ENCODE measurements around the gene NLRP7.
A peak's percentile ranks its signal among the peaks of the same experiment; 100 is the strongest.
"Not testable (repeated sequence)": the region's sequence is repeated elsewhere in the genome, so short reads cannot be mapped to it uniquely, and the experiment has no call there.

Gene NLRP7

DNA sequence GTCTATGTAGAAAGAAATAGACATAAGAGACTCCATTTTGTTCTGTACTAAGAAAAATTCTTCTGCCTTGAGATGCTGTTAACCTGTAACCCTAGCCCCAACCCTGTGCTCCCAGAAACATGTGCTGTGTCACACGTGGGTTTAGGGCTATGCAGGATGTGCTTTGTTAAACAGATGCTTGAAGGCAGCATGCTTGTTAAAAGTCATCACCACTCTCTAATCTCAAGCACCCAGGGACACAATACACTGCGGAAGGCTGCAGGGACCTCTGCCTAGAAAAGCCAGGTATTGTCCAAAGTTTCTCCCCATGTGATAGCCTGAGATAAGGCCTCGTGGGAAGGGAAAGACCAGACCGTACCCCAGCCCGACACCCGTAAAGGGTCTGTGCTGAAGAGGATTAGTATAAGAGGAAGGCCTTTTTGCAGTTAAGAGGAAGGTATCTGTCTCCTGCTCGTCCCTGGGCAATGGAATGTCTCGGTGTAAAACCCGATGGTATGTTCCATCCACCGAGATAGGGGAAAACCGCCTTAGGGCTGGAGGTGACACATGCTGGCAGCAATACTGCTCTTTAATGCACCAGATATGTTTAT, 3.5 kb downstream of the NLRP7 start:
- not testable (repeated sequence) for H3K4me3 Mint-ChIP-seq, H3K27ac Mint-ChIP-seq, ATAC-seq, H3K4me1 Mint-ChIP-seq, H3K9me3 Mint-ChIP-seq, DNase-seq
- H3K27me3 Mint-ChIP-seq: peaks cover 28% of the 10 kb centered on the region

GRCh38 chr19:54939538-54939937, 7.8 kb downstream of the NLRP7 start:
- not testable (repeated sequence) for DNase-seq, H3K9me3 Mint-ChIP-seq, H3K4me1 Mint-ChIP-seq, H3K27ac Mint-ChIP-seq, H3K4me3 Mint-ChIP-seq
- peaks cover 37% of the 10 kb centered on the region for H3K27me3 Mint-ChIP-seq
- ATAC-seq: peak; percentile 12

DNA sequence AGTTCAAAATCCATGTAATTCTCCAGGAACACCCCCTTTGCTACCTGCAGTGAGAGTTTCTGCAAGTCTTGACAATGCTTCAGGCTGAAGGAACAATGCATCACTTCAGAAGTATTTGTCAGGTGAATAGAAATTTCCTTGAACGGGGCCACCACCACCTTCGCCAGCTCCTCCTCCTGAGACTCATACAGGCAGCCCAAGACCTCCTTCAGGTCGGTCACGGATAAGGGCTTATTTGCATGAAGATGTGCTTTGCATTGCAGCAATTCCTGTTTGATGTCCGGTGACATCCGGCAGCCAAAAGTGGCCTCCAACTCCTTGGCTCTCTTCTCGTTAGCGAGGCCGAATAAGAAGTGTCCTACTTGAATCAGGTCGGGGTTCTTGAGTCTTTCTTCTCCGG, 8.4 kb downstream of the NLRP7 start:
- peaks cover 6% of the 10 kb centered on the region for H3K4me1 Mint-ChIP-seq
- DNase-seq (no peak), ATAC-seq (no peak)
- H3K27me3 Mint-ChIP-seq: peaks cover 37% of the 10 kb centered on the region
- no peak overlapping the region for H3K4me3 Mint-ChIP-seq
- H3K27ac Mint-ChIP-seq: no peak overlapping the region
- no peaks in the 10 kb centered on the region for H3K9me3 Mint-ChIP-seq

- DNase-seq (peak in 1 of 2 donors; percentile 39), ATAC-seq (peak; percentile 91)
- Mint-ChIP-seq H3K27ac (peak overlapping the region in 1 of 2 donors; percentile 20), H3K4me3 (peak overlapping the region in 1 of 2 donors; percentile 53), H3K9me3 (no peaks in the 10 kb centered on the region), H3K4me1 (peaks cover 6% of the 10 kb centered on the region), H3K27me3 (peaks cover 37% of the 10 kb centered on the region)
Observed at GRCh38 chr19:54937926-54938325, 9.4 kb downstream of the NLRP7 start.

- no peaks in the 10 kb centered on the region for H3K4me1 Mint-ChIP-seq
- ATAC-seq (no peak), DNase-seq (no peak)
- no peak overlapping the region for H3K4me3 Mint-ChIP-seq
- peaks cover 16 to 17% of the 10 kb centered on the region in 2 donors for H3K9me3 Mint-ChIP-seq
- no peaks in the 10 kb centered on the region for H3K27me3 Mint-ChIP-seq
- no peak overlapping the region for H3K27ac Mint-ChIP-seq
Observed at GRCh38 chr19:54928299-54928698, 19.0 kb downstream of the NLRP7 start.

DNA sequence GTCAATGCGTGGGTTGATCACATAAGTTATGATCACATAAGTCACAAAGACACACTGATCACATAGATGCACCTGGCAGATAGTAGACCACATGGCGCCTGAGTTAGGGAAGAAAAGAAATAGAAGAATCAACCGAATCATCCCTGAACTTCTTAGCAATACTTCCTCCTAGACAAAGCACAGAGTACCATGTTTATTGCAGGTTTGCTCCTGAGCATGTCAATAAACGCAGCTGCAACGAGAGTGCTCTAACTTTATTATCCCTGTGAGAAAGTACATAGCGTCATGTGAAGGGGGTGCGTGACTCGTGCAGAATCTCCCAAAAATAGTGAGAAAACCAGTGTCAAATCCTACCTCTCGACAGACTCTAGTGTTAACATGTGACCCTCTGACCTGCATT, 24.1 kb downstream of the NLRP7 start:
- Mint-ChIP-seq H3K4me1 (no peaks in the 10 kb centered on the region), H3K27me3 (peaks cover 8% of the 10 kb centered on the region), H3K27ac (no peak overlapping the region), H3K4me3 (no peak overlapping the region), H3K9me3 (peaks cover 8 to 12% of the 10 kb centered on the region in 2 donors)
- DNase-seq (no peak), ATAC-seq (no peak)

- Mint-ChIP-seq H3K4me3 (no peak overlapping the region), H3K27ac (no peak overlapping the region), H3K4me1 (no peaks in the 10 kb centered on the region), H3K27me3 (peaks cover 8% of the 10 kb centered on the region), H3K9me3 (peaks cover 5 to 8% of the 10 kb centered on the region in 2 donors)
- ATAC-seq: no peak
- no peak for DNase-seq
Observed at GRCh38 chr19:54921082-54921481, 26.2 kb downstream of the NLRP7 start.

DNA sequence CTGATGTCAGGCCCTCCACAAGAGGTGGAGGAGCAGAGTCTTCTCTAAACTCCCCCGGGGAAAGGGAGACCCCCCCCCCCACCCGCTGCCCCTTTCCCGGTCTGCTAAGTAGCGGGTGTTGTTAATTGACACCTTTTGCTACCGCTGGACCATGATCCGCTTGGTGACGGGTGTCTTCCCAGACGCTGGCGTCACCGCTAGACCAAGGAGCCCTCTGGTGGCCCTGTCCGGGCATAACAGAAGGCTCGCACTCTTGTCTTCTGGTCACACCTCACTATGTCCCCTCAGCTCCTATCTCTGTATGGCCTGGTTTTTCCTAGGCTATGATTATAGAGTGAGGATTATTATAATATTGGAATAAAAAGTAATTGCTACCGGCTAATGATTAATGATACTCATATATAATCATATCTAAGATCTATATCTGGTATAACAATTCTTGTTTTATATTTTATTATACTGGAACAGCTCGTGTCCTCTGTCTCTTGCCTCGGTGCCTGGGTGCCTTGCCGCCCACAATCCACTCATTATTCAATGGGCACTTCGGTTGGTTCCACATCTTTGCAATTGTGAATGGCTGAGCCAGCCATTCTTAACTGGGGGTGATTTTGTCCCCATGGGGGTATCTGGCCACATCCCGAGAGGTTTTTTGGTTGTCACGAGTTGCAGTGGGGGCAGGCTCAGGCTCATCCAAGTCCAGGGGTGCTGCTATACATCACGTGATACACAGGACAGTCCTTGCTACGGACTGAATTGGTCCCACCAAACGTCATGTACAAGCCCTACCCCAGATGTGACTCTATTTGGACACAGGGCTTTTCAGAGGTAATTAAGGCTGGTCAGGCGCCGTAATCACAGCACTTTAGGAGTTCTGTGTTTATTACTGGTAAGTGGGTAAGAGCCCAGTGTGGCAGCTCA, 27.4 kb downstream of the NLRP7 start:
- H3K27me3 Mint-ChIP-seq, DNase-seq, H3K4me1 Mint-ChIP-seq, ATAC-seq, H3K27ac Mint-ChIP-seq, H3K4me3 Mint-ChIP-seq, H3K9me3 Mint-ChIP-seq: not testable (repeated sequence)

- ATAC-seq (no peak), DNase-seq (no peak)
- Mint-ChIP-seq H3K9me3 (no peaks in the 10 kb centered on the region), H3K4me3 (no peak overlapping the region), H3K27ac (no peak overlapping the region), H3K27me3 (peaks cover 8% of the 10 kb centered on the region), H3K4me1 (no peaks in the 10 kb centered on the region)
Observed at GRCh38 chr19:54918499-54918898, 28.8 kb downstream of the NLRP7 start.

DNA sequence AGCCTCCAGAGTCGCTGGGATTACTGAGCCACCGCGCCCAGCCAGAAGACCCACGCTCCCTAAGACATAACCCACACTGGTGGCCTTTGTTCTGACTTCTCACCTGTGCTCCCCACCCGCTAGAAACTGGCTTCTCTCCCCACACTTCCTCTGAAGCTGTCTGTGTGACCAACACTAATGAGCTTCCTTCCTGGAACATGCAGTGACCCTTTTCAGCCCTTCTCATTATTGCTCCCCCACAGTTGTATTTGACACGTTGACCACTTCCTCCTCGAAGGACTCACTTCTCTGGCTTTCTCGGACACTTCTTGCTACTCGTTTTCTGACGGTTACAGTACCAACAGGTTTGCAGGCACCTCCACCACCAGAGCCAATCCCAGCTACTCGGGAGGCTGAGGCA, 30.5 kb downstream of the NLRP7 start:
- Mint-ChIP-seq H3K9me3 (no peaks in the 10 kb centered on the region), H3K27me3 (peaks cover 16% of the 10 kb centered on the region), H3K27ac (peak overlapping the region in 1 of 2 donors; percentile 50), H3K4me3 (no peak overlapping the region), H3K4me1 (no peaks in the 10 kb centered on the region)
- ATAC-seq (no peak), DNase-seq (no peak)

- not testable (repeated sequence) for DNase-seq, H3K4me3 Mint-ChIP-seq, H3K4me1 Mint-ChIP-seq, ATAC-seq, H3K9me3 Mint-ChIP-seq, H3K27ac Mint-ChIP-seq
- H3K27me3 Mint-ChIP-seq: peaks cover 17% of the 10 kb centered on the region
Observed at GRCh38 chr19:54907899-54908298, 39.4 kb downstream of the NLRP7 start.

- Mint-ChIP-seq H3K4me1 (peaks cover 7% of the 10 kb centered on the region), H3K27ac (no peak overlapping the region), H3K4me3 (no peak overlapping the region)
Observed at GRCh38 chr19:54906819-54907218, 40.5 kb downstream of the NLRP7 start.

GRCh38 chr19:54905803-54906511, 41.4 kb downstream of the NLRP7 start, which contains the start of gene NCR1:
NCR1 (plus strand) TSS chr19:54906148; CDS start chr19:54906188, 40 bp downstream.
- Mint-ChIP-seq H3K27me3 (peaks cover 11% of the 10 kb centered on the region), H3K4me1 (peaks cover 7% of the 10 kb centered on the region), H3K4me3 (peak within 1 kb of the TSS in 1 of 2 donors; percentile 19), H3K27ac (peak within 1 kb of the TSS; percentile 21 to 25), H3K9me3 (no peaks in the 10 kb centered on the region)
- DNase-seq (peak in 1 of 2 donors; percentile 28), ATAC-seq (peak; percentile 84)

More at GRCh38 chr19:54906819-54907218, 40.5 kb downstream of the NLRP7 start:
- Mint-ChIP-seq H3K27me3 (peaks cover 11% of the 10 kb centered on the region), H3K9me3 (no peaks in the 10 kb centered on the region)
- no peak for DNase-seq
- ATAC-seq: no peak

GRCh38 chr19:54905421-54905802, 41.9 kb downstream of the NLRP7 start:
- H3K27ac Mint-ChIP-seq: peak overlapping the region in 1 of 2 donors; percentile 21
- peaks cover 11% of the 10 kb centered on the region for H3K27me3 Mint-ChIP-seq
- no peak for ATAC-seq
- H3K4me1 Mint-ChIP-seq: peaks cover 7% of the 10 kb centered on the region
- H3K9me3 Mint-ChIP-seq: no peaks in the 10 kb centered on the region
- peak overlapping the region in 1 of 2 donors; percentile 19 for H3K4me3 Mint-ChIP-seq
- DNase-seq: no peak

DNA sequence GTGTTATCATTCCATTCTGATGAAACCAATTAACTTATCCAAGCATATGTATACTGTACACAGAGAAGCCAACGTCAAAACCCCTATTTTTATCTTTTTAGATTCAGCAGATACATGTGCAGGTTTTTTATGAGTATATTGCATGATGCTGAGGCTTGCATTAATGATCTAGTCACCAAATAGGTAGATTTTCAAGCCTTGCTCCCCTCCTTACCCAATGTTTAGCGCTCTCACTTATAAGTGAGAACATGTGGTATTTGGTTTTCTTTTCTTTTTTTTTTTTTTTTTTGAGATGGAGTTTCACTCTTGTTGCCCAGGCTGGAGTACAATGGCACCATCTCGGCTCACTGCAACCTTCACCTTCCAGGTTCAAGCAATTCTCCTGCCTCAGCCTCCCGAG, 43.1 kb downstream of the NLRP7 start:
- H3K4me1 Mint-ChIP-seq, ATAC-seq, H3K4me3 Mint-ChIP-seq, H3K9me3 Mint-ChIP-seq, H3K27ac Mint-ChIP-seq, DNase-seq: not testable (repeated sequence)
- H3K27me3 Mint-ChIP-seq: peaks cover 21% of the 10 kb centered on the region

Data from stimulated activated naive CD8-positive, alpha-beta T cell treated with anti-CD3 and anti-CD28 coated beads, Interleukin-15, amount 100 ng/mL, for 72 hours (primary cell).